ENCODE data around the gene CACNA1G. TPM values are rescaled to one million over a fixed set of nuclear protein-coding genes. Genes with fewer than 3 reads are reported as not detected.

Gene CACNA1G
- total and polyA plus RNA-seq, 8 donors, result 0.50 to 38.2 (median 19.5) TPM

- H3K4me3 ChIP-seq, result no peak overlapping the region
- H3K9me3 ChIP-seq, result no peaks in the 10 kb centered on the region
- ATAC-seq (no peak), DNase-seq (peak in 1 of 4 donors; percentile 43)
- peaks cover 0 to 10% of the 10 kb centered on the region in 2 donors for H3K4me1 ChIP-seq
- H3K27ac ChIP-seq, result no peak overlapping the region
- intact Hi-C loops (cut with DNase I), result loop anchor here in 1 of 2 donors (5.0 kb wide), 1 partner anchor 68 kb away; no protein-coding TSS in a partner anchor
- H3K27me3 ChIP-seq, result peaks cover 0 to 30% of the 10 kb centered on the region in 2 donors
- no peak for TF ChIP-seq CTCF (IDR thresholded peaks at IDR 0.05)
- H3K36me3 ChIP-seq, result no peaks in the 10 kb centered on the region
Measured at GRCh38 chr17:50620237-50620636, 59.7 kb downstream of the CACNA1G start.

GRCh38 chr17:50620858-50621257 is 60.3 kb downstream of the CACNA1G start:
- peaks cover 0 to 10% of the 10 kb centered on the region in 2 donors for H3K4me1 ChIP-seq
- TF ChIP-seq CTCF (IDR thresholded peaks at IDR 0.05), result no peak
- ATAC-seq, result no peak
- DNase-seq, result peak in 1 of 4 donors; percentile 75
- no peaks in the 10 kb centered on the region for H3K36me3 ChIP-seq
- H3K9me3 ChIP-seq, result no peaks in the 10 kb centered on the region
- H3K27me3 ChIP-seq, result peaks cover 0 to 31% of the 10 kb centered on the region in 2 donors
- no peak overlapping the region for H3K27ac ChIP-seq
- no peak overlapping the region for H3K4me3 ChIP-seq
- intact Hi-C loops (cut with DNase I), result loop anchor here in 1 of 2 donors (5.0 kb wide), 1 partner anchor 69 kb away; no protein-coding TSS in a partner anchor

GRCh38 chr17:50621574-50622031 is 61.1 kb downstream of the CACNA1G start:
- DNase-seq (peak in 1 of 4 donors; percentile 64), ATAC-seq (peak; percentile 24)
- no peak overlapping the region for H3K27ac ChIP-seq
- no peak overlapping the region for H3K4me3 ChIP-seq
- peaks cover 0 to 39% of the 10 kb centered on the region in 2 donors for H3K27me3 ChIP-seq
- intact Hi-C loops (cut with DNase I), result loop anchor here in 1 of 2 donors (5.0 kb wide), 1 partner anchor 69 kb away; no protein-coding TSS in a partner anchor
- peaks cover 0 to 10% of the 10 kb centered on the region in 2 donors for H3K4me1 ChIP-seq
- no peaks in the 10 kb centered on the region for H3K36me3 ChIP-seq
- no peak for TF ChIP-seq CTCF (IDR thresholded peaks at IDR 0.05)
- no peaks in the 10 kb centered on the region for H3K9me3 ChIP-seq

GRCh38 chr17:50624321-50624934 is 63.9 kb downstream of the CACNA1G start:
- no peak for TF ChIP-seq CTCF (IDR thresholded peaks at IDR 0.05)
- intact Hi-C loops (cut with DNase I), result loop anchor here in 1 of 2 donors (5.0 kb wide), 1 partner anchor 72 kb away; no protein-coding TSS in a partner anchor
- ATAC-seq (peak; percentile 13), DNase-seq (no peak)
- H3K27ac ChIP-seq, result no peak overlapping the region
- peaks cover 3 to 8% of the 10 kb centered on the region in 2 donors for H3K4me1 ChIP-seq
- H3K27me3 ChIP-seq, result peaks cover 0 to 67% of the 10 kb centered on the region in 2 donors
- no peaks in the 10 kb centered on the region for H3K9me3 ChIP-seq
- no peaks in the 10 kb centered on the region for H3K36me3 ChIP-seq
- no peak overlapping the region for H3K4me3 ChIP-seq

- no peak overlapping the region for H3K4me3 ChIP-seq
- peaks cover 0 to 8% of the 10 kb centered on the region in 2 donors for H3K4me1 ChIP-seq
- no peaks in the 10 kb centered on the region for H3K9me3 ChIP-seq
- no peak for DNase-seq
- intact Hi-C loops (cut with DNase I), result no loop called here
- ATAC-seq, result no peak
- H3K27me3 ChIP-seq, result peaks cover 0 to 75% of the 10 kb centered on the region in 2 donors
- no peak for TF ChIP-seq CTCF (IDR thresholded peaks at IDR 0.05)
- H3K36me3 ChIP-seq, result no peaks in the 10 kb centered on the region
- no peak overlapping the region for H3K27ac ChIP-seq
Measured at GRCh38 chr17:50625032-50625871, 64.7 kb downstream of the CACNA1G start.

All from left lung (tissue), 10 donors.